COLO829 (cell line): Measurements from ENCODE around the gene DMKN.
A peak's percentile ranks its signal among the peaks of the same experiment; 100 is the strongest.

Experiments
- DNase-seq: peaks from one replicate; pipeline ENCODE4 v3.0.0; 2012; ENCODE audit warnings: low spot score

Gene DMKN

GRCh38 chr19:35549174-35549788 is 35.8 kb upstream of the DMKN start:
- peak; percentile 75 for DNase-seq

GRCh38 chr19:35546532-35546931 is 33.1 kb upstream of the DMKN start:
- no peak for DNase-seq

- DNase-seq: no peak
Measured at GRCh38 chr19:35545855-35546381, 32.5 kb upstream of the DMKN start.

GRCh38 chr19:35545001-35545854 is 31.8 kb upstream of the DMKN start, which contains the start of gene TMEM147:
TMEM147 (plus strand) TSS chr19:35545626; CDS start chr19:35545740, 114 bp downstream.
- peak; percentile 95 for DNase-seq

GRCh38 chr19:35544110-35544802 is 30.8 kb upstream of the DMKN start:
- DNase-seq: no peak

GRCh38 chr19:35543280-35544109 is 30.0 kb upstream of the DMKN start:
- DNase-seq: no peak

- no peak for DNase-seq
Measured at GRCh38 chr19:35542209-35542608, 28.8 kb upstream of the DMKN start.

GRCh38 chr19:35540356-35540927 is 27.0 kb upstream of the DMKN start:
- no peak for DNase-seq

- no peak for DNase-seq
Measured at GRCh38 chr19:35539850-35540249, 26.4 kb upstream of the DMKN start.

GRCh38 chr19:35539314-35539713 is 25.9 kb upstream of the DMKN start:
- DNase-seq: no peak

- no peak for DNase-seq
Measured at GRCh38 chr19:35534803-35535480, 21.5 kb upstream of the DMKN start.

GRCh38 chr19:35533822-35534392 is 20.5 kb upstream of the DMKN start:
- no peak for DNase-seq

GRCh38 chr19:35533201-35533821 is 19.9 kb upstream of the DMKN start, which contains the start of gene GAPDHS:
GAPDHS (plus strand) TSS chr19:35533456; CDS start chr19:35533528, 72 bp downstream.
- DNase-seq: no peak

- DNase-seq: no peak
Measured at GRCh38 chr19:35531291-35531690, 17.8 kb upstream of the DMKN start.

GRCh38 chr19:35529241-35530218 is 16.1 kb upstream of the DMKN start:
- no peak for DNase-seq

- DNase-seq: no peak
Measured at GRCh38 chr19:35528218-35529038, 15.0 kb upstream of the DMKN start, which contains the start of gene SBSN. SBSN (minus strand) TSS chr19:35528311; CDS start chr19:35528281, 30 bp downstream.

- no peak for DNase-seq
Measured at GRCh38 chr19:35525873-35526272, 12.4 kb upstream of the DMKN start.
